MM.1S (cell line): ENCODE measurements around the gene MEGF8.

ENCODE experiments used
- EZH2 ChIP-seq: fragments of 300-600 bp; sonication (generic); optimal IDR thresholded peaks from 2 replicates; pipeline ENCODE3; 2017; ENCODE audit warnings: low read depth, mild to moderate bottlenecking, antibody characterized with exemption, low read length, mixed read lengths
- TF ChIP-seq, protein P1 (sequence below): fragments of 300-600 bp; sonication (generic); IDR thresholded peaks from 2 replicates; pipeline ENCODE4 v1.5.1; 2016; ENCODE audit warnings: antibody characterized with exemption, low read length, mixed read lengths

DNA sequence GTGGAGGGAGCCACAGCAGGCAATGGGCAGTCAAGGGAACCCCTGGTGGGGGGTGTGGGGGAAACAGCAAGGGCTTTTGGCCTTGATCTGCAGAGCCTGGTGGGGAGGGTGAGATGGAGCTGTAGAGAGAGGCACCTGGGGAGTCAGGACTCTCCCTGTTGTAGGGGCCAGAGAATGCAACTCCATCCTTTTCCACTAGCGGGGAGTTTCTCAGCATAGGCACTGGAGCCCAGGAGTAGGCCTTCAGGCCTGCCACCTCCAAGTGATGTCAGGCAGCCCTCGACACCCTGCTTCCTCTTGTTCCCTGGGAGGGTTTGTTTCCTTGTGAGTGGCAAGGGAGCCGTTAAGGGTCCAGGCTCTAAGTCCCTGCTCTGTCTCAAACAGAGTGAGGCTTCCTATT is 25.0 kb downstream of the MEGF8 start:
- TF ChIP-seq, protein P1, sequence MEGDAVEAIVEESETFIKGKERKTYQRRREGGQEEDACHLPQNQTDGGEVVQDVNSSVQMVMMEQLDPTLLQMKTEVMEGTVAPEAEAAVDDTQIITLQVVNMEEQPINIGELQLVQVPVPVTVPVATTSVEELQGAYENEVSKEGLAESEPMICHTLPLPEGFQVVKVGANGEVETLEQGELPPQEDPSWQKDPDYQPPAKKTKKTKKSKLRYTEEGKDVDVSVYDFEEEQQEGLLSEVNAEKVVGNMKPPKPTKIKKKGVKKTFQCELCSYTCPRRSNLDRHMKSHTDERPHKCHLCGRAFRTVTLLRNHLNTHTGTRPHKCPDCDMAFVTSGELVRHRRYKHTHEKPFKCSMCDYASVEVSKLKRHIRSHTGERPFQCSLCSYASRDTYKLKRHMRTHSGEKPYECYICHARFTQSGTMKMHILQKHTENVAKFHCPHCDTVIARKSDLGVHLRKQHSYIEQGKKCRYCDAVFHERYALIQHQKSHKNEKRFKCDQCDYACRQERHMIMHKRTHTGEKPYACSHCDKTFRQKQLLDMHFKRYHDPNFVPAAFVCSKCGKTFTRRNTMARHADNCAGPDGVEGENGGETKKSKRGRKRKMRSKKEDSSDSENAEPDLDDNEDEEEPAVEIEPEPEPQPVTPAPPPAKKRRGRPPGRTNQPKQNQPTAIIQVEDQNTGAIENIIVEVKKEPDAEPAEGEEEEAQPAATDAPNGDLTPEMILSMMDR = no peak
- TF ChIP-seq EZH2 = no peak
